CD4-positive, CD25-positive, alpha-beta regulatory T cell (primary cell): ENCODE data around the gene KIFC1. TPM values are rescaled to one million over a fixed set of nuclear protein-coding genes. Genes with fewer than 3 reads are reported as not detected.
"Not testable (repeated sequence)": the region's sequence is repeated elsewhere in the genome, so short reads cannot be mapped to it uniquely, and the experiment has no call there.

Experiments
- ATAC-seq, 2 donors: fragments of 150-1000 bp; cut with Tn5 transposase; one replicate each; pipeline ENCODE4 v1.10.0; 2021; ENCODE audit warnings: low read depth in 2 of 2, moderate number of reproducible peaks in 2 of 2, moderate library complexity in 1 of 2
- DNase-seq, 3 donors: peaks; one replicate each; pipeline versions ENCODE4 v3.0.0 to v3.0.0-alpha.2; 2012 to 2022; ENCODE audit warnings: mixed read lengths in 1 of 3
- H3K27ac ChIP-seq: one replicate; pipeline ENCODE4 v1.7.0; 2013; ENCODE audit warnings: mild to moderate bottlenecking, low read length; ENCODE audit not compliant: insufficient read depth, poor library complexity, severe bottlenecking
- H3K27me3 ChIP-seq: one replicate; pipeline ENCODE4 v1.7.0; 2013; ENCODE audit warnings: low read length; ENCODE audit not compliant: control insufficient read depth, insufficient read depth
- H3K36me3 ChIP-seq: one replicate; pipeline ENCODE4 v1.7.0; 2013; ENCODE audit warnings: mild to moderate bottlenecking, low read length, moderate library complexity; ENCODE audit not compliant: control insufficient read depth, insufficient read depth
- H3K4me1 ChIP-seq: 2 replicates; pipeline ENCODE4 v1.7.0; 2013; ENCODE audit warnings: mild to moderate bottlenecking, low read length; ENCODE audit not compliant: insufficient read depth, control insufficient read depth, poor library complexity, severe bottlenecking
- H3K4me3 ChIP-seq: one replicate; pipeline ENCODE4 v1.7.0; 2013; ENCODE audit warnings: low read depth, mild to moderate bottlenecking, low read length, moderate library complexity
- H3K9me3 ChIP-seq, 2 experiments: 1 replicate in 1 of 2; 2 replicates in 1 of 2; pipeline ENCODE4 v1.7.0; 2013; ENCODE audit warnings: low read length in 2 of 2, mild to moderate bottlenecking in 1 of 2, moderate library complexity in 1 of 2; ENCODE audit not compliant: control insufficient read depth in 2 of 2
- H3K27ac Mint-ChIP-seq, 3 donors: one replicate each; pipeline ENCODE4 v1.8.0; 2020 to 2022; ENCODE audit warnings: mild to moderate bottlenecking in 3 of 3, mixed read lengths in 3 of 3, moderate library complexity in 2 of 3
- H3K27me3 Mint-ChIP-seq: one replicate; pipeline ENCODE4 v1.8.0; 2022; ENCODE audit warnings: mild to moderate bottlenecking, mixed read lengths
- H3K36me3 Mint-ChIP-seq: one replicate; pipeline ENCODE4 v1.8.0; 2020; ENCODE audit warnings: mixed read lengths
- H3K4me1 Mint-ChIP-seq, 4 donors: one replicate each; pipeline ENCODE4 v1.8.0; 2020 to 2022; ENCODE audit warnings: mixed read lengths in 4 of 4, mild to moderate bottlenecking in 1 of 4
- H3K4me3 Mint-ChIP-seq, 4 donors: one replicate each; pipeline ENCODE4 v1.8.0; 2020 to 2022; ENCODE audit warnings: mild to moderate bottlenecking in 4 of 4, mixed read lengths in 4 of 4, moderate library complexity in 3 of 4
- H3K9me3 Mint-ChIP-seq, 7 donors: one replicate each; pipeline ENCODE4 v1.8.0; 2020 to 2022; ENCODE audit warnings: mixed read lengths in 7 of 7, mild to moderate bottlenecking in 3 of 7, moderate library complexity in 2 of 7
- polyA plus RNA-seq, 4 donors: library from polyadenylated mRNA; unstranded; fragments of 300-500 nt; fragmentation: Illumina TruSeq; gene quantifications; one replicate each; pipeline ENCODE4 v1.2.3, GENCODE V29; 2021
- total RNA-seq: library from RNA; stranded (reverse); gene quantifications from one replicate; pipeline ENCODE4 v1.2.3, GENCODE V29; 2022

The KIFC1 gene
- total and polyA plus RNA-seq, 5 donors from 2014 or later: 0.41 to 8.7 (median 1.4) TPM

GRCh38 chr6:33367715-33368025 is 24.0 kb upstream of the KIFC1 start:
- H3K4me1 Mint-ChIP-seq, H3K4me3 Mint-ChIP-seq, H3K9me3 ChIP-seq, H3K27ac ChIP-seq, H3K27me3 ChIP-seq, H3K36me3 Mint-ChIP-seq, ATAC-seq, H3K27ac Mint-ChIP-seq, H3K4me1 ChIP-seq, H3K36me3 ChIP-seq, DNase-seq, H3K27me3 Mint-ChIP-seq, H3K9me3 Mint-ChIP-seq, H3K4me3 ChIP-seq: not testable (repeated sequence)

- H3K27me3 ChIP-seq, H3K36me3 ChIP-seq, H3K27ac ChIP-seq, H3K4me3 ChIP-seq, H3K4me1 ChIP-seq, H3K27ac Mint-ChIP-seq, H3K9me3 Mint-ChIP-seq, ATAC-seq, H3K27me3 Mint-ChIP-seq, H3K9me3 ChIP-seq, DNase-seq, H3K36me3 Mint-ChIP-seq: not testable (repeated sequence)
- peaks cover 4 to 17% (median 7%) of the 10 kb centered on the region in 4 donors for H3K4me1 Mint-ChIP-seq
- peak overlapping the region in 1 of 4 donors; percentile 2 for H3K4me3 Mint-ChIP-seq
These were observed 19.7 kb upstream of the KIFC1 start for GRCh38 chr6:33371901-33372300.

DNA sequence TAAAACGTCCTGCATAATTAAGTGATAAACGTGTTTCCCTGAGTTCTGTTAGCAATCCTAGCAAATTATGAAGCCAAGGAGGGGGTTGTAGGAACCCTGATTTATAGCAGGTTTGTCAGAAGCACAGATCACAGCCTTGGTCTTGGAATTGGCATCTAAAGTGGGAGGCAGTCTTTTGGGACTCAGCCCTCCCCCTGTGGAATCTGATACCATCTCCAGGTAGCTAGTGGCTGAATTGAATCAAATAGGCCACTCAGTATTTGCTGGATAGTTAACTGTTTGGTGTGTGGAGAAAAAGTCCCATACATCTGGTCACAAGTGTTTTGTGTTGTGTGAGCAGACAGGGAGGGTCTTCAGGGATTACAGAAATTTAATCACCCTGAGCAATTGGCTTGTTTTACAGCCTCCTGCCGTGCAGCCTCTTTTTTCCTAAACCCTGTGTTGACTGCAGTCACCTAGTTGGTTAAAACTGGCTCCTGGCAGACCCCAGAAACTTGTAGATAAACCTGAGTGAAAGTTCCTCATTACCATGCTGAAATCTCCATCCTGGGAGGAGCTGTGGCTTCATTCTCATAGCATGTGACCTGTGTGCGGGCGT is 19.0 kb upstream of the KIFC1 start:
- Histone ChIP-seq H3K27me3 (no peaks in the 10 kb centered on the region), H3K4me3 (no peak overlapping the region), H3K9me3 (no peaks in the 10 kb centered on the region), H3K4me1 (peaks cover 6% of the 10 kb centered on the region), H3K36me3 (no peaks in the 10 kb centered on the region), H3K27ac (no peak overlapping the region)
- H3K27ac Mint-ChIP-seq: no peak overlapping the region
- DNase-seq: no peak
- H3K4me1 Mint-ChIP-seq: peaks cover 4 to 17% (median 7%) of the 10 kb centered on the region in 4 donors
- no peaks in the 10 kb centered on the region for H3K27me3 Mint-ChIP-seq
- ATAC-seq: no peak
- no peaks in the 10 kb centered on the region for H3K9me3 Mint-ChIP-seq
- H3K4me3 Mint-ChIP-seq: no peak overlapping the region
- H3K36me3 Mint-ChIP-seq: no peaks in the 10 kb centered on the region

- no peaks in the 10 kb centered on the region for H3K36me3 ChIP-seq
- H3K27ac ChIP-seq: no peak overlapping the region
- Mint-ChIP-seq H3K4me1 (peaks cover 4 to 17% (median 7%) of the 10 kb centered on the region in 4 donors), H3K27ac (peak overlapping the region in 2 of 3 donors; percentile 44 to 59), H3K4me3 (peak overlapping the region in 2 of 4 donors; percentile 32 to 35), H3K36me3 (no peaks in the 10 kb centered on the region), H3K27me3 (no peaks in the 10 kb centered on the region), H3K9me3 (no peaks in the 10 kb centered on the region)
- H3K4me3 ChIP-seq: no peak overlapping the region
- H3K27me3 ChIP-seq: no peaks in the 10 kb centered on the region
- peaks cover 6% of the 10 kb centered on the region for H3K4me1 ChIP-seq
- H3K9me3 ChIP-seq: no peaks in the 10 kb centered on the region
- DNase-seq (peak in 1 of 3 donors; percentile 16), ATAC-seq (no peak)
These were observed 17.4 kb upstream of the KIFC1 start for GRCh38 chr6:33373960-33374910.

DNA sequence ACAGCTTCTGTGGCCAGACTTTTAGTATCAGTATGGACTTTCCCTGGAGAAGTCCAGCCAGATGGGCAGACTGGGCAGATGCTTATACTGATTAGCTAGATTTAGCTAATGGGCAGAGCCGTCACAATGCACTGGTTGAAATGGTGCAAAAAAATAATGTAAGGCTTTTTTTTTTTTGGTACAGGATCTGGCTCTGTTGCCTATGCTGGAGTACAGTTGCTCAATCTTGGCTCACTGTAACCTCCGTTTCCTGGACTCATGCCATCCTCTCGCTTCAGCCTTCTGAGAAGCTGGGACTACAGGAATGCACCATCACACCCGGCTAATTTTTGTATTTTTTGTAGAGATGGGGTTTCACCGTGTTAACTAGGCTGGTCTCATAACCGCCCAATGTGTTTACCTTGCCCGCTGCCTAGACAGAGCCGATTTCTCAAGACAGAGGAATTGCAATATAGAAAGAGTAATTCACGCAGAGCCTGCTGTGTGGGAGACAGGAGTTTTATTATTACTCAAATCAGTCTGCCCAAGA is 16.4 kb upstream of the KIFC1 start:
- peak overlapping the region in 1 of 3 donors; percentile 37 for H3K27ac Mint-ChIP-seq
- no peaks in the 10 kb centered on the region for H3K36me3 Mint-ChIP-seq
- Histone ChIP-seq H3K27me3 (no peaks in the 10 kb centered on the region), H3K36me3 (no peaks in the 10 kb centered on the region), H3K4me3 (no peak overlapping the region), H3K27ac (no peak overlapping the region), H3K9me3 (no peaks in the 10 kb centered on the region), H3K4me1 (peaks cover 6% of the 10 kb centered on the region)
- peaks cover 4 to 17% (median 7%) of the 10 kb centered on the region in 4 donors for H3K4me1 Mint-ChIP-seq
- DNase-seq: no peak
- H3K9me3 Mint-ChIP-seq: no peaks in the 10 kb centered on the region
- H3K4me3 Mint-ChIP-seq: no peak overlapping the region
- peaks cover under 1% of the 10 kb centered on the region for H3K27me3 Mint-ChIP-seq
- no peak for ATAC-seq

- Mint-ChIP-seq H3K27ac (no peak overlapping the region), H3K27me3 (peaks cover 8% of the 10 kb centered on the region), H3K4me1 (peaks cover 6 to 17% (median 7%) of the 10 kb centered on the region in 4 donors), H3K9me3 (peaks cover 0 to 3% (median 0%) of the 10 kb centered on the region in 7 donors), H3K4me3 (no peak overlapping the region), H3K36me3 (no peaks in the 10 kb centered on the region)
- Histone ChIP-seq H3K4me1 (peaks cover 6% of the 10 kb centered on the region), H3K27me3 (no peaks in the 10 kb centered on the region), H3K36me3 (no peaks in the 10 kb centered on the region), H3K27ac (no peak overlapping the region), H3K9me3 (no peaks in the 10 kb centered on the region), H3K4me3 (no peak overlapping the region)
- ATAC-seq (no peak), DNase-seq (no peak)
These were observed 14.5 kb upstream of the KIFC1 start for GRCh38 chr6:33377171-33377570.

DNA sequence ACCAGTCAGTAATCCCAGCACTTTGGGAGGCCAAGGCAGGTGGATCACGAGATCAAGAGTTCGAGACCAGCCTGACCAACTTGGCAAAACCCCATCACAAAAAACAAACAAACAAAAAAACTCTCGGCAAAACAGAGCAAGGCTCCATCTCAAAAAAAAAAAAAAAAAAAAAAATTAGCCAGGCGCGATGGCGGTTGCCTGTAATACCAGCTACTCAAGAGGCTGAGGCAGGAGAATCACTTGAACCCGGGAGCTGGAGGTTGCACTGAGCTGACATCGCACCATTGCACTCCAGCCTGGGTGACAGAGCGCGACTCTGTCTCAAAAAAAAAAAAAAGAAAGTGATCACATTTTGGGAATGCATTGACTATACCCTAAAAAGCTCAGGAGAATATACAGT is 12.4 kb upstream of the KIFC1 start:
- ATAC-seq, H3K4me3 ChIP-seq, H3K36me3 ChIP-seq, H3K4me3 Mint-ChIP-seq, H3K9me3 ChIP-seq, H3K27ac Mint-ChIP-seq, DNase-seq, H3K9me3 Mint-ChIP-seq, H3K27ac ChIP-seq, H3K4me1 ChIP-seq, H3K27me3 ChIP-seq, H3K36me3 Mint-ChIP-seq: not testable (repeated sequence)
- Mint-ChIP-seq H3K27me3 (peaks cover 14% of the 10 kb centered on the region), H3K4me1 (peaks cover 4 to 13% (median 6%) of the 10 kb centered on the region in 4 donors)
